GM12892 (cell line): Measurements from ENCODE around the gene CORT.

Experiments used
- POLR2A ChIP-seq: IDR thresholded peaks from 2 replicates; pipeline ENCODE4 v1.6.1; 2011; ENCODE audit warnings: low read depth, low read length, control low read depth
- POLR2AphosphoS5 ChIP-seq: IDR thresholded peaks from 2 replicates; pipeline ENCODE4 v1.6.1; 2011; ENCODE audit warnings: low read depth, low read length, control low read depth

DNA sequence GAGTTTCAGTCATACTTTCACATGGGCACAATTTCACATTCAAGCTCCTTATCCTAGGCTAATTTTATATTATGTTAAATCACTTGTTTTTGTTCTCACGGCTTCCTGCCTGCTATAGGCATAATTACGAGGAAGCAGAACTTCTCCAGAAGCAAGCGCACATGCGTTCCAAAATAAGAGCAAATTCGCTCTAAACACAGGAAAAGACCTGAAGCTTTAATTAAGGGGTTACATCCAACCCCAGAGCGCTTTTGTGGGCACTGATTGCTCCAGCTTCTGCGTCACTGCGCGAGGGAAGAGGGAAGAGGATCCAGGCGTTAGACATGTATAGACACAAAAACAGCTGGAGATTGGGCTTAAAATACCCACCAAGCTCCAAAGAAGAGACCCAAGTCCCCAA lies at the start of gene CORT:
- TF ChIP-seq POLR2A (no peak), POLR2AphosphoS5 (no peak)
